Activated CD8-positive, alpha-beta T cell treated with anti-CD3 and anti-CD28 coated beads for 36 hours (primary cell): ENCODE measurements around the gene APOM. TPM values are rescaled to one million over a fixed set of nuclear protein-coding genes. Genes with fewer than 3 reads are reported as not detected.
A peak's percentile ranks its signal among the peaks of the same experiment; 100 is the strongest.

Experiments used
- ATAC-seq: fragments of 200-7000 bp; cut with Tn5 transposase; one replicate; pipeline ENCODE4 v1.10.0; 2021; ENCODE audit warnings: mild to moderate bottlenecking, moderate library complexity
- CTCF ChIA-PET: fragments of 350-600 bp; sonication (Branson Sonifier 250); formaldehyde crosslinking; loops from one replicate; lab custom pipeline; 2021; ENCODE audit warnings: antibody characterized with exemption; lab: Charles Lee
- POLR2A ChIA-PET: fragments of 350-600 bp; sonication (Branson Sonifier 250); formaldehyde crosslinking; loops from one replicate; lab custom pipeline; 2021; ENCODE audit warnings: antibody characterized with exemption; lab: Charles Lee
- DNase-seq: peaks from one replicate; pipeline ENCODE4 v3.0.0-alpha.2; 2020
- H3K27ac Mint-ChIP-seq: one replicate; pipeline ENCODE4 v1.8.0; 2021; ENCODE audit warnings: mild to moderate bottlenecking, mixed read lengths
- H3K27me3 Mint-ChIP-seq: one replicate; pipeline ENCODE4 v1.8.0; 2021; ENCODE audit warnings: mixed read lengths
- H3K36me3 Mint-ChIP-seq: one replicate; pipeline ENCODE4 v1.8.0; 2021; ENCODE audit warnings: low read depth, mixed read lengths
- H3K4me1 Mint-ChIP-seq: one replicate; pipeline ENCODE4 v1.8.0; 2021; ENCODE audit warnings: low read depth, mixed read lengths
- H3K4me3 Mint-ChIP-seq: one replicate; pipeline ENCODE4 v1.8.0; 2021; ENCODE audit warnings: mild to moderate bottlenecking, moderate library complexity, mixed read lengths
- H3K9me3 Mint-ChIP-seq: one replicate; pipeline ENCODE4 v1.8.0; 2021; ENCODE audit warnings: mixed read lengths
- intact Hi-C: fragments of 100-400 bp; cut with micrococcal nuclease; formaldehyde crosslinking; loops from one replicate; pipeline ENCODE4 v1.10.0; 2022
- total RNA-seq, 2 experiments: library from RNA; stranded (reverse); gene quantifications; one replicate each; pipeline ENCODE4 v1.2.3, GENCODE V29; 2021
- TF ChIP-seq, protein P1 (sequence below): fragments of 200-600 bp; IDR thresholded peaks from one replicate; pipeline ENCODE4 v1.8.0; 2022; ENCODE audit warnings: antibody characterized with exemption, mild to moderate bottlenecking

The APOM gene
- total RNA-seq, 2 experiments from 2014 or later, result 4.4 to 4.9 TPM

DNA sequence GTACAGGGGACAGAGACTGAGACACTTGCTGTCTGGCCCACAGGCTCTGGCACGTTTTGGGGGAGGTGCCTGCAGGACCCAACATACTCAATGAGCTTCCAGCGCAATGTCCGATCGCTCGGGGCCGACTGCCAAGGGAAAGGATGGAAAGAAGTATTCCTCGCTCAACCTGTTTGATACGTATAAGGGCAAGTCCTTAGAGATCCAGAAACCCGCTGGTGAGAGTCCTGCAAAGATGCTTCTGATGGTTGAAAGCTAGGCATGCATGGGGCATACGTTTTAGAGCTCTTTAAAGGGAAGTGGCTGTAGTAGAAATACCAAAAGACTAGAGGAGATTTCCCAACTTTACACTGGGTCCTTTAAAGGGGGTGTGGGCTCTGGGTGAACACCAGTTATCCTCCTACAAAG lies 33.0 kb upstream of the APOM start:
- Mint-ChIP-seq H3K4me1 (peaks cover 39% of the 10 kb centered on the region), H3K36me3 (peaks cover 79% of the 10 kb centered on the region), H3K9me3 (no peaks in the 10 kb centered on the region), H3K27ac (peak overlapping the region; percentile 95), H3K4me3 (peak overlapping the region; percentile 95), H3K27me3 (no peaks in the 10 kb centered on the region)
- TF ChIP-seq, protein P1, sequence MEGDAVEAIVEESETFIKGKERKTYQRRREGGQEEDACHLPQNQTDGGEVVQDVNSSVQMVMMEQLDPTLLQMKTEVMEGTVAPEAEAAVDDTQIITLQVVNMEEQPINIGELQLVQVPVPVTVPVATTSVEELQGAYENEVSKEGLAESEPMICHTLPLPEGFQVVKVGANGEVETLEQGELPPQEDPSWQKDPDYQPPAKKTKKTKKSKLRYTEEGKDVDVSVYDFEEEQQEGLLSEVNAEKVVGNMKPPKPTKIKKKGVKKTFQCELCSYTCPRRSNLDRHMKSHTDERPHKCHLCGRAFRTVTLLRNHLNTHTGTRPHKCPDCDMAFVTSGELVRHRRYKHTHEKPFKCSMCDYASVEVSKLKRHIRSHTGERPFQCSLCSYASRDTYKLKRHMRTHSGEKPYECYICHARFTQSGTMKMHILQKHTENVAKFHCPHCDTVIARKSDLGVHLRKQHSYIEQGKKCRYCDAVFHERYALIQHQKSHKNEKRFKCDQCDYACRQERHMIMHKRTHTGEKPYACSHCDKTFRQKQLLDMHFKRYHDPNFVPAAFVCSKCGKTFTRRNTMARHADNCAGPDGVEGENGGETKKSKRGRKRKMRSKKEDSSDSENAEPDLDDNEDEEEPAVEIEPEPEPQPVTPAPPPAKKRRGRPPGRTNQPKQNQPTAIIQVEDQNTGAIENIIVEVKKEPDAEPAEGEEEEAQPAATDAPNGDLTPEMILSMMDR, result no peak
- CTCF ChIA-PET, result interaction anchor here (0.9 to 2.1 kb wide), 9 partner anchors 11 to 128 kb away, joined by 3 to 6 read pairs (median 4); partner anchors contain the start of genes DDX39B and NFKBIL1
- ATAC-seq, result no peak
- intact Hi-C loops, result no loop called here
- POLR2A ChIA-PET, result interaction anchor here (0.6 to 11.4 kb wide), 16 partner anchors 18 to 237 kb away, joined by 3 to 235 read pairs (median 5); partner anchors contain the start of genes APOM, ATP6V1G2, BAG6 and C6orf47
- no peak for DNase-seq

DNA sequence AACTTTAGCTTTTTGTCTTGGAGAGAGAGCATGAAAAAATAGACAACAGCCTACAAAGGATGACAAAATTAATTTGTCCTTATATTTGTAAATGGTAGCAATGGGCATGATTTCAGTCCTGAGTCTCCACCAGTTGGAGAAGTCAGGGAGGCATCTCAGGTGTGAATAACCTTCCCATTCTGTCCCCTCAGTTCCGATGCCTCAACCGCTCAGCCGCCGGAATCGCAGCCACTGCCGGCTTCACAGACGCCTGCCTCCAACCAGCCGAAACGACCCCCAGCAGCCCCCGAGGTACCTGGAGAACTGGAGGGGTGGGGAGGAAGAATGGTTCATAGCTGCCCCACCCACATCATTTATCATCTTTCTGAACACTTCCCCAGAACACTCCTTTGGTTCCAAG lies 31.6 kb upstream of the APOM start:
- peaks cover 34% of the 10 kb centered on the region for H3K4me1 Mint-ChIP-seq
- H3K4me3 Mint-ChIP-seq, result no peak overlapping the region
- intact Hi-C loops, result no loop called here
- ATAC-seq (no peak), DNase-seq (no peak)
- ChIA-PET POLR2A (interaction anchor here (2.2 to 11.4 kb wide), 3 partner anchors 16 to 88 kb away, joined by 7 to 235 read pairs (median 10); partner anchors contain the start of gene BAG6), CTCF (interaction anchor here (2.2 kb wide), 1 partner anchor 10 kb away, joined by 5 read pairs; no protein-coding TSS in a partner anchor)
- H3K27ac Mint-ChIP-seq, result no peak overlapping the region
- TF ChIP-seq, protein P1, result no peak
- H3K36me3 Mint-ChIP-seq, result peaks cover 83% of the 10 kb centered on the region
- H3K27me3 Mint-ChIP-seq, result no peaks in the 10 kb centered on the region
- H3K9me3 Mint-ChIP-seq, result no peaks in the 10 kb centered on the region

DNA sequence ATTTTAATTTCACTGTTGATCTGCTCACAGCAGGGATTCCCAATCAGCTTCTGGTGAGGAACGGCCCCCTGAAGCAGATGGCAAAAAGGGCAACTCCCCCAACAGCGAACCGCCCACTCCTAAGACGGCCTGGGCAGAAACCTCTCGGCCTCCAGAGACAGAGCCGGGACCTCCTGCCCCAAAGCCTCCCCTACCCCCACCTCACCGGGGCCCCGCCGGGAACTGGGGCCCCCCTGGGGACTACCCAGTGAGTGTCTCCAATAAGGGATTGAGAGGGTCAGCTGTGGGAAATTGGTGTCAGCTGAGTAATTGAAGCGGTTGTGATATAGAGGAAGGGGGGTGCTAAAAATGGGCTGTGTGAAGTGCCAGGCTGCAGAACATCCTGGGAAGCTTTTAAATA lies 28.7 kb upstream of the APOM start:
- DNase-seq (no peak), ATAC-seq (no peak)
- Mint-ChIP-seq H3K4me1 (peaks cover 23% of the 10 kb centered on the region), H3K9me3 (no peaks in the 10 kb centered on the region), H3K27me3 (no peaks in the 10 kb centered on the region), H3K36me3 (peaks cover 84% of the 10 kb centered on the region), H3K27ac (no peak overlapping the region), H3K4me3 (no peak overlapping the region)
- POLR2A ChIA-PET, result interaction anchor here (0.6 to 11.4 kb wide), 5 partner anchors 13 to 180 kb away, joined by 3 to 235 read pairs (median 3); partner anchors contain the start of genes APOM, BAG6 and LSM2
- intact Hi-C loops, result no loop called here
- CTCF ChIA-PET, result interaction anchor here (1.3 kb wide), 1 partner anchor 9 kb away, joined by 5 read pairs; no protein-coding TSS in a partner anchor
- TF ChIP-seq, protein P1, result no peak

DNA sequence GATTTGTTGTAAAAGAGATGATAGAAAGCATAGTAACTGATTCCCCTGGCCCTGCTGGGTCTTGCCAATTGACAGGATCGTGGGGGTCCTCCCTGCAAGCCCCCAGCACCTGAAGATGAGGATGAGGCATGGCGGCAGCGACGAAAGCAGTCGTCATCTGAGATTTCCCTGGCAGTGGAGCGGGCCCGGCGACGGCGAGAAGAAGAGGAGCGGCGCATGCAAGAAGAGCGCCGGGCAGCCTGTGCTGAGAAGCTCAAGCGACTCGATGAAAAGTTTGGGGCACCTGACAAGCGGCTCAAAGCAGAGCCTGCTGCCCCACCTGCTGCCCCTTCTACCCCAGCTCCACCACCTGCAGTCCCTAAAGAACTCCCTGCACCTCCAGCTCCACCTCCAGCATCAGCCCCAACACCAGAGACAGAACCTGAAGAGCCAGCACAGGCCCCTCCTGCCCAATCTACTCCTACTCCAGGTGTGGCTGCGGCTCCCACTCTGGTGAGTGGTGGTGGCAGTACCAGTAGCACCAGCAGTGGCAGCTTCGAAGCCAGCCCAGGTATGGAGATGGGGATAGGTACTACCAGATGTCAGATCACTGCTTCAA lies 27.9 kb upstream of the APOM start:
- POLR2A ChIA-PET, result interaction anchor here (1.4 to 11.4 kb wide), 4 partner anchors 12 to 179 kb away, joined by 3 to 235 read pairs (median 11); partner anchors contain the start of genes BAG6 and LSM2
- Mint-ChIP-seq H3K36me3 (peaks cover 79% of the 10 kb centered on the region), H3K27me3 (no peaks in the 10 kb centered on the region), H3K27ac (no peak overlapping the region), H3K4me3 (no peak overlapping the region), H3K9me3 (no peaks in the 10 kb centered on the region), H3K4me1 (peaks cover 15% of the 10 kb centered on the region)
- CTCF ChIA-PET, result interaction anchor here (1.3 kb wide), 1 partner anchor 8 kb away, joined by 5 read pairs; no protein-coding TSS in a partner anchor
- TF ChIP-seq, protein P1, result no peak
- intact Hi-C loops, result no loop called here
- ATAC-seq, result no peak
- DNase-seq, result no peak

DNA sequence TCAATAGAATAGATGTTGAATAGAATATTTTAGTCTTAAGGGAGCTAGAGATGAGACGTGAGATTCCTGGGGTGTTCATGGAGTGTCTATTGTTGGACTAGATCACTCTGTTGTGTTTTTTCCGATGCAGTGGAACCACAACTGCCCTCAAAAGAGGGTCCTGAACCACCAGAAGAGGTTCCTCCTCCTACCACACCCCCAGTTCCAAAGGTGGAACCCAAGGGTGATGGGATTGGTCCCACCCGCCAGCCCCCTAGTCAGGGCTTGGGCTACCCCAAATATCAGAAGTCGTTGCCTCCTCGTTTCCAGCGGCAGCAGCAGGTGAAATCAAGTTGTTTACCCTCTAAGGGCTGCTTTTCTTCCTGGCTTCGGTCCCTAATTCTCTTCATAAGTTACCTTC lies 26.7 kb upstream of the APOM start:
- Mint-ChIP-seq H3K9me3 (no peaks in the 10 kb centered on the region), H3K27me3 (no peaks in the 10 kb centered on the region), H3K27ac (peak overlapping the region; percentile 27), H3K4me3 (no peak overlapping the region), H3K36me3 (peaks cover 74% of the 10 kb centered on the region), H3K4me1 (peaks cover 7% of the 10 kb centered on the region)
- intact Hi-C loops, result no loop called here
- ChIA-PET CTCF (no interaction called here), POLR2A (interaction anchor here (1.7 to 11.4 kb wide), 2 partner anchors 11 to 42 kb away, joined by 4 to 235 read pairs; no protein-coding TSS in a partner anchor)
- DNase-seq, result no peak
- no peak for ATAC-seq
- TF ChIP-seq, protein P1, result no peak
